HL-60/S4 treated with phorbol 12-myristate 13-acetate at 8.2 ng/mL for 4 days and 3 days (cell line): ENCODE results near the gene IST1.

Experiments
- in situ Hi-C: fragments of 300-500 bp; cut with MboI; formaldehyde crosslinking; loops from 2 replicates; pipeline ENCODE4 v1.15.0; 2022; ENCODE audit warnings: low sequenced_read_pairs

IST1 gene

GRCh38 chr16:71916397-71916920, 21.1 kb downstream of the IST1 start:
- in situ Hi-C loops, result no loop called here

- in situ Hi-C loops, result no loop called here
Measured at GRCh38 chr16:71917900-71918299, 22.6 kb downstream of the IST1 start.

GRCh38 chr16:71919035-71919434, 23.7 kb downstream of the IST1 start:
- in situ Hi-C loops, result no loop called here

- in situ Hi-C loops, result no loop called here
Measured at GRCh38 chr16:71920658-71921057, 25.3 kb downstream of the IST1 start.

- in situ Hi-C loops, result no loop called here
Measured at GRCh38 chr16:71923941-71924690, 28.8 kb downstream of the IST1 start.

GRCh38 chr16:71924710-71925109, 29.4 kb downstream of the IST1 start:
- in situ Hi-C loops, result no loop called here

- in situ Hi-C loops, result no loop called here
Measured at GRCh38 chr16:71927383-71927782, 32.1 kb downstream of the IST1 start.

- in situ Hi-C loops, result no loop called here
Measured at GRCh38 chr16:71927787-71928186, 32.5 kb downstream of the IST1 start.

- in situ Hi-C loops, result no loop called here
Measured at GRCh38 chr16:71929048-71929447, 33.7 kb downstream of the IST1 start.

GRCh38 chr16:71930013-71930563, 34.8 kb downstream of the IST1 start:
- in situ Hi-C loops, result no loop called here

GRCh38 chr16:71931001-71931400, 35.7 kb downstream of the IST1 start:
- in situ Hi-C loops, result no loop called here

GRCh38 chr16:71931599-71931998, 36.3 kb downstream of the IST1 start:
- in situ Hi-C loops, result no loop called here

- in situ Hi-C loops, result no loop called here
Measured at GRCh38 chr16:71933017-71933416, 37.7 kb downstream of the IST1 start.

GRCh38 chr16:71933913-71934695, 38.8 kb downstream of the IST1 start:
- in situ Hi-C loops, result no loop called here

GRCh38 chr16:71937868-71938510, 42.7 kb downstream of the IST1 start:
- in situ Hi-C loops, result no loop called here

- in situ Hi-C loops, result no loop called here
Measured at GRCh38 chr16:71943887-71944286, 48.6 kb downstream of the IST1 start.

- in situ Hi-C loops, result no loop called here
Measured at GRCh38 chr16:71945616-71946015, 50.3 kb downstream of the IST1 start.

- in situ Hi-C loops, result no loop called here
Measured at GRCh38 chr16:71952825-71953224, 57.5 kb downstream of the IST1 start.

- in situ Hi-C loops, result no loop called here
Measured at GRCh38 chr16:71954180-71954579, 58.8 kb downstream of the IST1 start.

- in situ Hi-C loops, result no loop called here
Measured at GRCh38 chr16:71954699-71955195, 59.4 kb downstream of the IST1 start.

GRCh38 chr16:71956486-71956885, 61.2 kb downstream of the IST1 start:
- in situ Hi-C loops, result no loop called here
